ENCODE results near the gene NLRC5. TPM values are rescaled to one million over a fixed set of nuclear protein-coding genes. Genes with fewer than 3 reads are reported as not detected.

The NLRC5 gene
- total RNA-seq, 1 donor from 2014 or later, result not detected

DNA sequence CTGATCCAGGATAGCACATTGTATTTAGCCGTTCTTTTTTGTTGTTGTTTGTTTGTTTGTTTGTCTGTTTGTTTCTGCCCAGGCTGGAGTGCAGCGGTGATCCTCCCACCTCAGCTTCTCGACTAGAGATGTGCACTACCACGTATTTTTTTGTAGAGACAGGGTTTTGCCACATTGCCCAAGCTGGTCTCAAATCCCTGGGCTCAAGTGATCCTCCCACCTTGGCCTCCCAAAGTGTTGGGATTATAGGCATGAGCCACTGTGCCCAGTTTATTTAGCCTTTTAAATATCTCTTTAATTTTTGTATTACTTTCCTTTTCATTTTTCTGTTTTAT lies 9.2 kb upstream of the NLRC5 start:
- Histone ChIP-seq H3K27me3 (no peaks in the 10 kb centered on the region), H4K20me1 (ENCODE audit: low read depth) (no peaks in the 10 kb centered on the region), H3K4me3 (no peak overlapping the region), H2AFZ (replicated peaks) (no peak overlapping the region), H3K4me1 (peaks cover 12% of the 10 kb centered on the region), H3K9ac (no peak overlapping the region), H3K79me2 (ENCODE audit: low read depth) (no peaks in the 10 kb centered on the region), H3K36me3 (no peaks in the 10 kb centered on the region), H3K4me2 (no peak overlapping the region), H3F3A (ENCODE audit: low read depth) (peaks cover 14% of the 10 kb centered on the region), H3K27ac (no peak overlapping the region), H3K9me3 (ENCODE audit: low read depth) (no peaks in the 10 kb centered on the region)
- H3K36me3 Mint-ChIP-seq, result no peaks in the 10 kb centered on the region
- no peak for DNase-seq (ENCODE audit: low spot score)
- H3K4me3 Mint-ChIP-seq, result no peak overlapping the region
- peaks cover 20% of the 10 kb centered on the region for H3K27me3 Mint-ChIP-seq (ENCODE audit: insufficient read depth, low read depth)
- H3K27ac Mint-ChIP-seq, result no peak overlapping the region
- H3K4me1 Mint-ChIP-seq, result peaks cover 7% of the 10 kb centered on the region
- TF ChIP-seq EZH2phosphoT487 (IDR thresholded peaks at IDR 0.05), result no peak
- TF ChIP-seq EZH2 (IDR thresholded peaks at IDR 0.05), result no peak
- H3K9me3 Mint-ChIP-seq, result peaks cover 2% of the 10 kb centered on the region

DNA sequence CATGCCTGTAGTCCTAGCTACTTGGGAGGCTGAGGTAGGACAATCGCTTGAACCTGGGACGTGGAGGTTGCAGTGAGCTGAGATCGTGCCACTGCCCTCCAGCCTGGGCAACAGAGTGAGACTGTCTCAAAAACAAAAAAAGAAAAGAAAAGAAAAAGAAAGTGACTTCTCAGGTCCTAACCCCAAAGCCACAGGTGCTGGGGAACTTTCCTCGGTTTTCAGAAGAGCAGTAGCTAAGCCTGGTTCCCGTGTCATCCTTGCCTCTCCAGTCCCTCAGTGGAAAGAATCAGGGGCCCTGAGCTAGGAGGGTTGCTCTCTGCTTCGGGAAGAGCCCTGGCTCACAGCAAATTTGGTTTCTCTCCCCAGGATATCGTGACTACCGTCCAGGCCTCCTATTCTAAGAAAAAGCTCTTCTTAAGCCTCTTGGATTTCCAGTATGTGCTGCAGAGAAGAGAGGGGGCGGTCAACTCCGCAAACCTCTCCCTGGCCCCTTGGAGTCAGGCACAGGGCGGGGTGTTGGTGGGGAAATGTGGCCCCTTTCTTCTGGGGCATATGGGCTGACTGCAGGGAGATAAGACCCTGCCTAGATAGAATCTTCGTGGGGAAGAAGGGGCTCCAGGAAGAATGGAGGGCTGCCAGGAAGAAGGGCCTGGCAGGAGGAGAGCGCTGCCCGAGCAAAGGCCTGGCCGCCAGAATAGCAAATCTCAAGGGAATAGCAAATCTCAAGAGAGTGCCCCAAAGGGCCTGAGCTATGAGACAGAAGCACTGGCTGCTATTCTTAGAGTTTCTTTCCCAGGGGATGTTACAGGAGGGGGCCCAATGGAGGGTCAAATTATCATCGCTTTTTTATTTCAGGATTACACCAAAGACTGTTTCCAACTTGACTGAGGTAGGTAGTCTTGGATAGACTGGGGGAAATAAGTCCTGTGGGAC lies 8.3 kb upstream of the NLRC5 start:
- H3K4me3 Mint-ChIP-seq, result no peak overlapping the region
- no peaks in the 10 kb centered on the region for H3K36me3 Mint-ChIP-seq
- H3F3A ChIP-seq (ENCODE audit: low read depth), result peaks cover 14% of the 10 kb centered on the region
- H3K79me2 ChIP-seq (ENCODE audit: low read depth), result no peaks in the 10 kb centered on the region
- peaks cover 7% of the 10 kb centered on the region for H3K4me1 Mint-ChIP-seq
- H3K36me3 ChIP-seq, result no peaks in the 10 kb centered on the region
- no peaks in the 10 kb centered on the region for H3K27me3 ChIP-seq
- peaks cover 2% of the 10 kb centered on the region for H3K9me3 Mint-ChIP-seq
- no peak overlapping the region for H3K4me3 ChIP-seq
- no peak overlapping the region for H3K9ac ChIP-seq
- no peaks in the 10 kb centered on the region for H3K9me3 ChIP-seq (ENCODE audit: low read depth)
- peaks cover 16% of the 10 kb centered on the region for H3K27me3 Mint-ChIP-seq (ENCODE audit: insufficient read depth, low read depth)
- DNase-seq (ENCODE audit: low spot score), result peak; percentile 22
- no peaks in the 10 kb centered on the region for H4K20me1 ChIP-seq (ENCODE audit: low read depth)
- peaks cover 12% of the 10 kb centered on the region for H3K4me1 ChIP-seq
- H3K27ac Mint-ChIP-seq, result no peak overlapping the region
- H3K27ac ChIP-seq, result peak overlapping the region; percentile 60
- peak overlapping the region; percentile 45 for H3K4me2 ChIP-seq
- H2AFZ ChIP-seq (replicated peaks), result peak overlapping the region; percentile 85
- TF ChIP-seq EZH2phosphoT487 (IDR thresholded peaks at IDR 0.05), result no peak
- TF ChIP-seq, protein P1, sequence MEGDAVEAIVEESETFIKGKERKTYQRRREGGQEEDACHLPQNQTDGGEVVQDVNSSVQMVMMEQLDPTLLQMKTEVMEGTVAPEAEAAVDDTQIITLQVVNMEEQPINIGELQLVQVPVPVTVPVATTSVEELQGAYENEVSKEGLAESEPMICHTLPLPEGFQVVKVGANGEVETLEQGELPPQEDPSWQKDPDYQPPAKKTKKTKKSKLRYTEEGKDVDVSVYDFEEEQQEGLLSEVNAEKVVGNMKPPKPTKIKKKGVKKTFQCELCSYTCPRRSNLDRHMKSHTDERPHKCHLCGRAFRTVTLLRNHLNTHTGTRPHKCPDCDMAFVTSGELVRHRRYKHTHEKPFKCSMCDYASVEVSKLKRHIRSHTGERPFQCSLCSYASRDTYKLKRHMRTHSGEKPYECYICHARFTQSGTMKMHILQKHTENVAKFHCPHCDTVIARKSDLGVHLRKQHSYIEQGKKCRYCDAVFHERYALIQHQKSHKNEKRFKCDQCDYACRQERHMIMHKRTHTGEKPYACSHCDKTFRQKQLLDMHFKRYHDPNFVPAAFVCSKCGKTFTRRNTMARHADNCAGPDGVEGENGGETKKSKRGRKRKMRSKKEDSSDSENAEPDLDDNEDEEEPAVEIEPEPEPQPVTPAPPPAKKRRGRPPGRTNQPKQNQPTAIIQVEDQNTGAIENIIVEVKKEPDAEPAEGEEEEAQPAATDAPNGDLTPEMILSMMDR (IDR thresholded peaks at IDR 0.05), result no peak
- TF ChIP-seq EZH2 (IDR thresholded peaks at IDR 0.05), result no peak

DNA sequence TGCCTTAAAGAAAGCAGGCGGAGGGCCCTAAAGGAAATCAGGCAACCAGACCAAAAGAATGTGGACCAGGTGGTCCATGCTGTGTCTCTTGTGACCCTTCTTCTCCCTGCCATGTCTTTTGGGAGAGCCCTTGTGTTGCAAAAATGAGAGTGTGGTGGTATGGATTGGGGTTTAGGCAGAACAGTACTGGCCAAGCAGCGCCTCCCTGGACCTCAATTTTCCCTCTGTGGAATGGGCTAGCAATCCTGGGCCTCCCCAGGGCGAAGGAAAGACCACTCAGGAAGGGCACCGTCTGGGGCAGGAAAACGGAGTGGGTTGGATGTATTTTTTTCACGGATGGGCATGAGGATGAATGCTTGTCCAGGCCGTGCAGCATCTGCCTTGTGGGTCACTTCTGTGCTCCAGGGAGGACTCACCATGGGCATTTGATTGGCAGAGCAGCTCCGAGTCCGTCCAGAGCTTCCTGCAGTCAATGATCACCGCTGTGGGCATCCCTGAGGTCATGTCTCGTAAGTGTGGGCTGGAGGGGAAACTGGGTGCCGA lies 7.6 kb upstream of the NLRC5 start:
- Histone ChIP-seq H4K20me1 (ENCODE audit: low read depth) (no peaks in the 10 kb centered on the region), H3K4me1 (peaks cover 12% of the 10 kb centered on the region), H3K27ac (no peak overlapping the region), H3K27me3 (peaks cover under 1% of the 10 kb centered on the region), H2AFZ (replicated peaks) (no peak overlapping the region), H3K4me3 (no peak overlapping the region), H3K9me3 (ENCODE audit: low read depth) (no peaks in the 10 kb centered on the region), H3K9ac (no peak overlapping the region), H3K79me2 (ENCODE audit: low read depth) (no peaks in the 10 kb centered on the region), H3F3A (ENCODE audit: low read depth) (peaks cover 14% of the 10 kb centered on the region), H3K36me3 (no peaks in the 10 kb centered on the region), H3K4me2 (no peak overlapping the region)
- TF ChIP-seq, protein P1 (IDR thresholded peaks at IDR 0.05), result no peak
- no peak for TF ChIP-seq EZH2 (IDR thresholded peaks at IDR 0.05)
- no peak for TF ChIP-seq EZH2phosphoT487 (IDR thresholded peaks at IDR 0.05)
- Mint-ChIP-seq H3K36me3 (no peaks in the 10 kb centered on the region), H3K4me3 (no peak overlapping the region), H3K9me3 (peaks cover 2% of the 10 kb centered on the region), H3K27ac (no peak overlapping the region), H3K4me1 (peaks cover 7% of the 10 kb centered on the region), H3K27me3 (ENCODE audit: insufficient read depth, low read depth) (peaks cover 18% of the 10 kb centered on the region)
- no peak for DNase-seq (ENCODE audit: low spot score)

DNA sequence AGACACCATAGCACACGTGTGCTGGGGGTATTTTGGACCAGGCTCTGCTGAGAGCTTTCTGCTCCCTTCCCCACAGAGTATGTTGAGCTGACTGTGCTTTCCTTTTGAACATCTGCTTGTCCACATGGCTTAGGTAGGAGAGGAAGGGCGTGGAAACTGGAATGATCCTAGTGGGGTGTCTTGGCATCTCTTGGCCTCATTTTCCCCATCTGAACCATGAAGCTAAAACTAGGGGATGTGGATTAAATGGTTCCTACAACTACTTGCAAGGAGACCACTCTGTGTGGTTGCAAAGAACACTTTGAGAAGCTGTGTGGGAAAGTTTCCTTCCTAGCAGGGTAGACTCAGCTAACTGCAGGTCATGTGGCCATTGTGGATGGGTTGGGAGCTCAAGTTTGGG lies 6.7 kb upstream of the NLRC5 start:
- H2AFZ ChIP-seq (replicated peaks), result no peak overlapping the region
- no peak overlapping the region for H3K4me2 ChIP-seq
- no peak for DNase-seq (ENCODE audit: low spot score)
- peak overlapping the region; percentile 6 for H3K27ac Mint-ChIP-seq
- peaks cover 14% of the 10 kb centered on the region for H3F3A ChIP-seq (ENCODE audit: low read depth)
- H3K36me3 Mint-ChIP-seq, result no peaks in the 10 kb centered on the region
- H3K27me3 Mint-ChIP-seq (ENCODE audit: insufficient read depth, low read depth), result peaks cover 18% of the 10 kb centered on the region
- no peak overlapping the region for H3K9ac ChIP-seq
- H3K27ac ChIP-seq, result no peak overlapping the region
- TF ChIP-seq EZH2phosphoT487 (IDR thresholded peaks at IDR 0.05), result no peak
- TF ChIP-seq EZH2 (IDR thresholded peaks at IDR 0.05), result no peak
- TF ChIP-seq, protein P1 (IDR thresholded peaks at IDR 0.05), result no peak
- H3K4me1 Mint-ChIP-seq, result peaks cover 7% of the 10 kb centered on the region
- H3K9me3 Mint-ChIP-seq, result peaks cover 2% of the 10 kb centered on the region
- peaks cover 9% of the 10 kb centered on the region for H3K27me3 ChIP-seq
- peaks cover 12% of the 10 kb centered on the region for H3K4me1 ChIP-seq
- H3K9me3 ChIP-seq (ENCODE audit: low read depth), result no peaks in the 10 kb centered on the region
- no peak overlapping the region for H3K4me3 Mint-ChIP-seq
- no peak overlapping the region for H3K4me3 ChIP-seq
- no peaks in the 10 kb centered on the region for H3K79me2 ChIP-seq (ENCODE audit: low read depth)
- H4K20me1 ChIP-seq (ENCODE audit: low read depth), result no peaks in the 10 kb centered on the region
- H3K36me3 ChIP-seq, result no peaks in the 10 kb centered on the region

Measured in neural progenitor cell (in vitro differentiated cells).